ENCODE data around the gene BCKDHB.

The BCKDHB gene

DNA sequence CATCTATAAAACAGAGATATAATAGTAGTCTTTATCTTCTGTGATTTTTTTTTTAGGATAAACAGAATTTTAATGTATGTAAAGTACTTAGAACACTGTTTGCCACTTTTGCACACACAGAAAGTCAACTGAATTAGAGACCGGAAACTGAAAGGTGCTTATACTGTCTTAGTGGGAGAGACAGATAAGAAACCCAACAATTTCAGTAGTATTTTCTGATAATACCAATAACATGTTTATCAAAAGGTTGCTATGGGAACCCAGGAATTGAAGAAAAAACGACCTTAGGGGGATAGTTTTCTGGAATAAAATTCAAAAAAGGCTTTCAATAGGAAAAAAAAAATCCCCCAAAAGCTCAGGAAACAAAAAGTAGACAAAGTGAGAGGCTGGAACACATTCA, 138.6 kb downstream of the BCKDHB start:
- no peak overlapping the region for H3K4me3 ChIP-seq (ENCODE audit: low read length)
- no peak overlapping the region for H3K9ac ChIP-seq (ENCODE audit: low read length)
- H3K27me3 ChIP-seq (ENCODE audit: control insufficient read depth, insufficient read depth, low read length): no peaks in the 10 kb centered on the region
- no peaks in the 10 kb centered on the region for H3K9me3 ChIP-seq (ENCODE audit: control insufficient read depth, low read length)
- H3K36me3 ChIP-seq (ENCODE audit: control insufficient read depth, insufficient read depth, low read length): no peaks in the 10 kb centered on the region
- H3K4me1 ChIP-seq (ENCODE audit: control insufficient read depth, insufficient read depth, low read length): no peaks in the 10 kb centered on the region

DNA sequence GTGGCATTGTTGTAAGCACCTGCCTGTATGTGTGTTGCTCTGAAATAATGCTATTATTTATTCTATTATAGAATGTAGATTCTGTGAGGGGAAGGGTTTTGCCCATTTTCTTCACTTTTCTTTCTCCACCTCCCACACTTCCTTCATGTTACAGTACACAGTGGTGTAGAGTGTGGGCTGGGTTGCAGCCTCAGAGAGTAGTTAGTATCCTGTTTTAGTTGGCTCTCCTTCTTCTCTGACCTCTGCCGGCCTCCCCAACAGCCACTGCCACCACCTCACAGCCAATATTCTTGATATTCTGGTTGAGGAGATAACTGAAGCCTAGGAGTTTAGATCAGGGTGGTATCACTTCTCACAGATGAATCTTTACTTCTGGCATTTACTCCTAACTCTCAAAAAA, 143.4 kb downstream of the BCKDHB start:
- no peaks in the 10 kb centered on the region for H3K4me1 ChIP-seq (ENCODE audit: control insufficient read depth, insufficient read depth, low read length)
- H3K9ac ChIP-seq (ENCODE audit: low read length): no peak overlapping the region
- no peak overlapping the region for H3K4me3 ChIP-seq (ENCODE audit: low read length)
- no peaks in the 10 kb centered on the region for H3K36me3 ChIP-seq (ENCODE audit: control insufficient read depth, insufficient read depth, low read length)
- no peaks in the 10 kb centered on the region for H3K27me3 ChIP-seq (ENCODE audit: control insufficient read depth, insufficient read depth, low read length)
- no peaks in the 10 kb centered on the region for H3K9me3 ChIP-seq (ENCODE audit: control insufficient read depth, low read length)

DNA sequence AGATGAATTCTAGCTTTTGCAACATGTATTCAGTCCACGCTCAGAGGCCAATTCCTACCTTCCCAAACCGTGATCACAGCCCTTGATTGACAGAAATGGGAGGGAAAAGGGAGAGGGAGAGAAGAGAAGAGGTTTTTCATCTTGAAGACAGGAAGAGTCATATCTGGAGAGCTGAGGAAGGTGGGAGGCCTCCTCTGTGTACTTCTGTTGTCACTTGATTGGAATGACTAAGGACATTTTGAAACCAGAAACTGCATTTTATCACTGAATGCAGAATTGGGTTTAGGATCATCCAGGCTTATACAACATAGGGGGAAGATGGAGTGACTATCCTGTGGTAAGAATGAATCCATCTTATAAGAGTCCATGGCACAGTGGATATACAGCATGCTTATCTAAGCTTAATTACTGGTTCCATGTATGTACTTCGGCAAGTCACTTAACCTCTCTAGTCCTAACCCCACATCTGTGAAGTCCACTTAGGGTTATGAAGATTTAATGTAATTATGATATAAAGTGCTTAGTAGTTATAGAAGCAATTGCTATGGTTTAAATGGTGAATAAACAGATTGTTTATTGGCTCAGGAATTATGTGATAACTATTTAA, 144.0 kb downstream of the BCKDHB start:
- Histone ChIP-seq H3K27me3 (ENCODE audit: control insufficient read depth, insufficient read depth, low read length) (no peaks in the 10 kb centered on the region), H3K4me3 (ENCODE audit: low read length) (no peak overlapping the region), H3K4me1 (ENCODE audit: control insufficient read depth, insufficient read depth, low read length) (no peaks in the 10 kb centered on the region), H3K9me3 (ENCODE audit: control insufficient read depth, low read length) (no peaks in the 10 kb centered on the region), H3K9ac (ENCODE audit: low read length) (no peak overlapping the region), H3K36me3 (ENCODE audit: control insufficient read depth, insufficient read depth, low read length) (no peaks in the 10 kb centered on the region)

DNA sequence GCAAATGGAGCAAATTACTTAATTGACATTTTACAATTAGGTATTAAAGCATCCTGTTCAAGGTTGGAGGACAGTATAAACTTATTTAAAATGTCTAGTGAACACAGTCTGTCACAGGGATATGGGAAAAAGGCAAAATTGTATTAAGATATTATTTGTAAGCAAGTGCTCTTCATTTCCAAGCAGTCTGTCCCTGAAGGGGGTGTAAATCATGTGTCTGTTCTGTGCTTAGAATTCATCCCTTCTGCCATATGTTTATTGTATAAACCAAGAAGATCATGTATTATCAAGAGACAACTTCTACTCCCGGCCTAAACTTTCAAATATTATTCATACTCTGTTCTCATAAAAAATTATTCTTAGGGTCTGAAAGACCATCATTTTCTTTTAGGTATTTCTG, 144.8 kb downstream of the BCKDHB start:
- H3K9me3 ChIP-seq (ENCODE audit: control insufficient read depth, low read length): no peaks in the 10 kb centered on the region

DNA sequence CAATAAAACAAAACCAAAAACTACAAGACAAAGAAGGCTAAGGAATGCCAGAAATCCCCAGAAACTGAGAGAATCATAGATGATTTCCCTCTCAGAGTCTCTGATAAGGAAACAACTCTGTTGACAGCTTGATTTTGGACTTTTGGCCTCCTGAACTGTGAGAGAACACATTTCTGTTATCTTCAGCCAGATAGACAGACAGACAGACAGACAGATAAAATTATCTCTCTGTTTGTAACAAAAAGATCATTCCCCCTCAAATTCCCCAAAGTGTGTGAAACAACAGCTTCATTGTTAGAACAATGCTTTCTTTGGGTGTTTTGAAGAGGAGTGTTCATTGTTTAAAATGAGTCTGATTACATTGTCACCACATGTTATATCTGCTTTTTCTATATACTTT, 148.2 kb downstream of the BCKDHB start:
- H3K4me3 ChIP-seq (ENCODE audit: low read length): no peak overlapping the region

More for the DNA sequence above, 144.8 kb downstream of the BCKDHB start:
- no peaks in the 10 kb centered on the region for H3K4me1 ChIP-seq (ENCODE audit: control insufficient read depth, insufficient read depth, low read length)
- H3K9ac ChIP-seq (ENCODE audit: low read length): no peak overlapping the region
- no peak overlapping the region for H3K4me3 ChIP-seq (ENCODE audit: low read length)
- H3K27me3 ChIP-seq (ENCODE audit: control insufficient read depth, insufficient read depth, low read length): no peaks in the 10 kb centered on the region
- H3K36me3 ChIP-seq (ENCODE audit: control insufficient read depth, insufficient read depth, low read length): no peaks in the 10 kb centered on the region

DNA sequence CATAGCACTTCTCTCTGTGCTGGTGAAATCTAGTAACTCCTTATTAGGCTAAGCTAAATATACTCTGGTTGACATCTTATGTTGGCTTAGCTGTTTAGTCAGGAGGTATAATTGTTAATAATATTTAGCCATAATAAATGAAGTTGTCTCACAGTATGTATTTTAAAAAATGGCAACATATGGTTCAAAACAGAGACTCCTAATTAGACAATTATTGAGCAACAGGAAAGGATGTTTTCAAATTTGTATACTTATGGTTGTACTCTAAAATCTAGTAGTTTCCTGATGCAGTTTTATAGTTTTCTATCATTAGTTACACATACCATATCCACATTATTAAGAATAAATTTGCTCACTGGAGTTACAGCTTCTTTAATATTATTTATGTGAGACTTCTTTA, 150.2 kb downstream of the BCKDHB start:
- H3K9me3 ChIP-seq (ENCODE audit: control insufficient read depth, low read length): no peaks in the 10 kb centered on the region
- H3K9ac ChIP-seq (ENCODE audit: low read length): no peak overlapping the region
- H3K4me1 ChIP-seq (ENCODE audit: control insufficient read depth, insufficient read depth, low read length): no peaks in the 10 kb centered on the region
- H3K4me3 ChIP-seq (ENCODE audit: low read length): no peak overlapping the region
- H3K36me3 ChIP-seq (ENCODE audit: control insufficient read depth, insufficient read depth, low read length): no peaks in the 10 kb centered on the region
- no peaks in the 10 kb centered on the region for H3K27me3 ChIP-seq (ENCODE audit: control insufficient read depth, insufficient read depth, low read length)

More for the DNA sequence above, 148.2 kb downstream of the BCKDHB start:
- no peaks in the 10 kb centered on the region for H3K4me1 ChIP-seq (ENCODE audit: control insufficient read depth, insufficient read depth, low read length)
- H3K9me3 ChIP-seq (ENCODE audit: control insufficient read depth, low read length): no peaks in the 10 kb centered on the region
- no peaks in the 10 kb centered on the region for H3K27me3 ChIP-seq (ENCODE audit: control insufficient read depth, insufficient read depth, low read length)
- H3K36me3 ChIP-seq (ENCODE audit: control insufficient read depth, insufficient read depth, low read length): no peaks in the 10 kb centered on the region
- H3K9ac ChIP-seq (ENCODE audit: low read length): no peak overlapping the region

DNA sequence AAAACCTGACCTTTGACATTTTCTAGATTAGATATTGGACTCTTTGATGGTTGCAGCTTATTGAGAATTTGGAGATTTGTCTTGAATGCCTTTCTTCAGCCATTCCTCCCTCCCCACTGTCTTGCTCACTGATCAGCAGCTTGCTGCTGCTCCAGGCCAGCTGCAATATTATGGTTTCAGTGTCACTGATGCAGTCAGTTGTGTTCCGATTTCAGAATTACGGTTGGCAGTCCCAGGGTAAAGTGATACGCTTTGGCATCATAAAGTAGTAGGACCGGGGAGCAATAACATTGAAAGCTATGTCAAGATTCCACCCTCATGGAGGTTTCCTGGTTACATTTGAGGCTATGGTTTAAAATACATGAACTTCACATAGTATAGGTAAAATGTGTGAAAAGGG, 152.6 kb downstream of the BCKDHB start:
- Histone ChIP-seq H3K4me3 (ENCODE audit: low read length) (no peak overlapping the region), H3K9ac (ENCODE audit: low read length) (no peak overlapping the region), H3K4me1 (ENCODE audit: control insufficient read depth, insufficient read depth, low read length) (no peaks in the 10 kb centered on the region), H3K9me3 (ENCODE audit: control insufficient read depth, low read length) (no peaks in the 10 kb centered on the region), H3K27me3 (ENCODE audit: control insufficient read depth, insufficient read depth, low read length) (no peaks in the 10 kb centered on the region), H3K36me3 (ENCODE audit: control insufficient read depth, insufficient read depth, low read length) (no peaks in the 10 kb centered on the region)

DNA sequence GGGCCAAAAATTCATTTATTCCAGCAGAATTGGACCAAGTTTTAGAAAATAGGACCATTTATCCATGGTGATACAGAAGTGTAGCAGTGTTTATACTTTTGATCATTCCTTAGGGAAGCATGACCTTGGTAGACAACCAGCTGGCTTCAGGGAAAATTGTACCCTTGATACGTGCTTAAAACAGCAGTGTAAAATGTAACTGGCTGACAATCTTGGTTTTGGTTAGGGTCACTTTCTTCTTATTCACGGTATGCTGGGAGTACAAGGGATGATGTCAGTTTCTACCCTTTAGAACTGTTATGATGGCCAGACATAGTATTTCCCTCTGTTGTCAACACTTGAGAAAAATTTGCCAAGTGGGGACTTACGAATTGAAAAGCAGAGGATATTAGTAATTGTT, 157.1 kb downstream of the BCKDHB start:
- Histone ChIP-seq H3K9me3 (ENCODE audit: control insufficient read depth, low read length) (no peaks in the 10 kb centered on the region), H3K36me3 (ENCODE audit: control insufficient read depth, insufficient read depth, low read length) (no peaks in the 10 kb centered on the region), H3K27me3 (ENCODE audit: control insufficient read depth, insufficient read depth, low read length) (no peaks in the 10 kb centered on the region), H3K4me3 (ENCODE audit: low read length) (no peak overlapping the region), H3K4me1 (ENCODE audit: control insufficient read depth, insufficient read depth, low read length) (no peaks in the 10 kb centered on the region), H3K9ac (ENCODE audit: low read length) (no peak overlapping the region)

DNA sequence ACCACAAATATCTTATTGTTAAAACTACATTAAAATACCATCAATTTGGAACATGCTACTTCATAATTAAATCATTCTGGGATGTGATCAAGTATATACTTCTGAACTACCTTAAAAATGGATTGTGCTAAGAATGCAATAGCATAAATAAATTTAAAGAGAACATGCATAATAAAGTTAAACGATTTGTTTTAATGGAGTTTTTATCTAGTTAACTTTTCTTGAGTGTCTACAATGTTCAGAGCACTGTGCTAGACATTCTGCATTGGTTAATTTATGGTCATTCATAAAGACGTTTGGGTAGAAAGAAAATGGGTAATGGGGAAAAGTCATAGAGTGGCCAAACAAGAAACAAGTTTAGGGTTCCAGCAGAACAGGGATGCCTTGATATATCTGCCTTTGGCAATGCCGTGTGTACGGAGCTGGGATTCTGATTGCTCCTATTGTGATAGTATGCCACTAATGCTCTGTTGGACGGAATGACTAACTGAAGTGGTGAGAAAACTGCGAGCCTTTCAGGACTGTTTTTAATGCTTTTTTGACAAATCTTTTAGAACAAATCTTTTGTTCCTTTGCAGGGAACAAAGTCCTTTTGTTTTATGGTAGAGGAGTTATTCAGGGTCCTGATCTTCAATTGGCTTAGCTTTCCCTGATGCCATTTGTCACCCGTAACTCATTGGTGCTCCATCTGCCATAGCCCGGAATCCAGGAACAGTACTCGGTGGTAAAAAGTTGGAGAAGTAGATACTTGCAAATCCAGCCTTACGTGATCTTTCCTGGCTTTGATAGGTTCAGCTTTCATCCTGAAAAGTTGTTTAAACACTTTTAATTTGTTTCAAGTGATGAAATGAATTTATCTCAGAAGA, 162.6 kb downstream of the BCKDHB start:
- Histone ChIP-seq H3K9ac (ENCODE audit: low read length) (no peak overlapping the region), H3K36me3 (ENCODE audit: control insufficient read depth, insufficient read depth, low read length) (no peaks in the 10 kb centered on the region), H3K27me3 (ENCODE audit: control insufficient read depth, insufficient read depth, low read length) (no peaks in the 10 kb centered on the region), H3K4me1 (ENCODE audit: control insufficient read depth, insufficient read depth, low read length) (no peaks in the 10 kb centered on the region), H3K4me3 (ENCODE audit: low read length) (no peak overlapping the region), H3K9me3 (ENCODE audit: control insufficient read depth, low read length) (no peaks in the 10 kb centered on the region)

DNA sequence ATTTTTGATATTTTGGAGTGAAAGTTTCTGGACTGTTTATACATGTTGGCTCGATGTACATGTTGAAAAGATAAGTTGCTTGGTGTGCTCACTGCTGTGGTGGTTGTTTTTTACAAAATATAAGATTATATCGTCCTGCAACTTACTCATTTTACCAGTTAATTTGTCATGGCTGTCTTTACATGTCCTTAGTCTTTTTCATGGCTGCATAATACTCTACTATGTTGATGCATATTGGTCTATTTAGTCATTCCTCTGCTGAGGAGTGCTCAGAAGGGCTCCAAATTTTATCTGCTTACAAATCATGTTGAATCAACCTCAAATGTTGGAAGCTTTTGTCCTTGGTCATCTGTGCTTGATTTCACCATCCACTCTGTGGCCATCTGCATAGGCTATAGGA, 164.6 kb downstream of the BCKDHB start:
- Histone ChIP-seq H3K27me3 (ENCODE audit: control insufficient read depth, insufficient read depth, low read length) (no peaks in the 10 kb centered on the region), H3K9ac (ENCODE audit: low read length) (no peak overlapping the region), H3K4me3 (ENCODE audit: low read length) (no peak overlapping the region), H3K36me3 (ENCODE audit: control insufficient read depth, insufficient read depth, low read length) (no peaks in the 10 kb centered on the region), H3K9me3 (ENCODE audit: control insufficient read depth, low read length) (no peaks in the 10 kb centered on the region), H3K4me1 (ENCODE audit: control insufficient read depth, insufficient read depth, low read length) (no peaks in the 10 kb centered on the region)

DNA sequence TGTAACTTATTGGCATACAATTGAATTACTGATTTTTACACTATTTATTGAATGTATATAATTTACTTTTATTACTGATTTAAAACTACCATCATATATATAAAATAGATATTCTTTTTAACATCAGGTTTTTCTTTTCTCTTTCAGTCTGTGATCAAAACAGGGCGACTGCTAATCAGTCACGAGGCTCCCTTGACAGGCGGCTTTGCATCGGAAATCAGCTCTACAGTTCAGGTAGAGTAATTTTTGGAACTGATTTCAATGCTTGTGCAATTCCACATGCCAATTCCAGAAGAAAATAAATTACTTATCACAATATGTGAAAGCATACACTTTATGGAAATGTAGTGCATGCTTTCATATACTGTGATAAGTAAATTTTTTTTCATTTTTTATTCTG, 166.5 kb downstream of the BCKDHB start:
- no peak overlapping the region for H3K9ac ChIP-seq (ENCODE audit: low read length)
- H3K27me3 ChIP-seq (ENCODE audit: control insufficient read depth, insufficient read depth, low read length): no peaks in the 10 kb centered on the region
- no peaks in the 10 kb centered on the region for H3K9me3 ChIP-seq (ENCODE audit: control insufficient read depth, low read length)
- H3K36me3 ChIP-seq (ENCODE audit: control insufficient read depth, insufficient read depth, low read length): no peaks in the 10 kb centered on the region
- H3K4me1 ChIP-seq (ENCODE audit: control insufficient read depth, insufficient read depth, low read length): no peaks in the 10 kb centered on the region
- H3K4me3 ChIP-seq (ENCODE audit: low read length): no peak overlapping the region

DNA sequence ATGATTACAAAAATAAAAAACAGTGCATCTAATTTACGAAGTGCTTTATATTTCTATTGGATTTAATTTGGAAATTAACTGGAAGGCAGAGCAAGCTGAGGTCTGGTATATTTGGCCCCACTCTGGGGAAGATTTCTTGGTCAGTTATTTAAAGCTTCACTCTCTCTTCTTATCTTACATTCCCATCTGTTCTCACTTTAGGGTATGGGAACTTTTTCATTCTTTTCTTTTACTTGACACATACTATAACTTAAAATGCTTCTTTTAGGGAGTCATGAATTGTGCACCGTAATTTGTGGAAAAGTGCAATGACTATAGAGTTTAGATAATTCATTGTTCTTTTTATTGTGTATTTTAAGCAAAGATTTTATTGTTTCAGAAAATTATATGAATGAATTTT, 170.4 kb downstream of the BCKDHB start:
- no peaks in the 10 kb centered on the region for H3K4me1 ChIP-seq (ENCODE audit: control insufficient read depth, insufficient read depth, low read length)
- no peak overlapping the region for H3K4me3 ChIP-seq (ENCODE audit: low read length)
- H3K36me3 ChIP-seq (ENCODE audit: control insufficient read depth, insufficient read depth, low read length): no peaks in the 10 kb centered on the region
- no peaks in the 10 kb centered on the region for H3K27me3 ChIP-seq (ENCODE audit: control insufficient read depth, insufficient read depth, low read length)
- H3K9me3 ChIP-seq (ENCODE audit: control insufficient read depth, low read length): no peaks in the 10 kb centered on the region
- no peak overlapping the region for H3K9ac ChIP-seq (ENCODE audit: low read length)
